Measurements from ENCODE around the gene FOXN3.

Gene FOXN3

DNA sequence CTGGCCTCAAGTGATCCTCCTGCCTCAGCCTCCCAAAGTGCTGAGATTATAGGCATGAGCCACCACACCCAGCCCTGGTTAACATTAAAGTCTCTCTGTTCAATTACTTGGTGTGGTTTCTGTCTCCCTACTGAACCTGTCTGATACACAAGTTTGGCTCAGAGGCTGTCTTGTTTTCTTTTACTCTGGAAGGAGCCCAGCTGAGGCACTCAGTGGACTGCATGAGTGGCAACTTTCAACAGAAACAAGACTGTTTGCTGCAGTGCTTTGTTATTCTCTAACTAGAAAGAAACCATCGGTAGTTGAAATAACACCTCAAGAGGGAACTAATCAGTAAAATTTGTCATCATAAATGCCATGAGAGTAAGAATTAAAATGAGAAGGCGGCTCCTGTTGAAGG is 238.7 kb downstream of the FOXN3 start:
- H3K4me3 ChIP-seq (ENCODE audit: low read length): no peak overlapping the region
- TF ChIP-seq, protein P1, sequence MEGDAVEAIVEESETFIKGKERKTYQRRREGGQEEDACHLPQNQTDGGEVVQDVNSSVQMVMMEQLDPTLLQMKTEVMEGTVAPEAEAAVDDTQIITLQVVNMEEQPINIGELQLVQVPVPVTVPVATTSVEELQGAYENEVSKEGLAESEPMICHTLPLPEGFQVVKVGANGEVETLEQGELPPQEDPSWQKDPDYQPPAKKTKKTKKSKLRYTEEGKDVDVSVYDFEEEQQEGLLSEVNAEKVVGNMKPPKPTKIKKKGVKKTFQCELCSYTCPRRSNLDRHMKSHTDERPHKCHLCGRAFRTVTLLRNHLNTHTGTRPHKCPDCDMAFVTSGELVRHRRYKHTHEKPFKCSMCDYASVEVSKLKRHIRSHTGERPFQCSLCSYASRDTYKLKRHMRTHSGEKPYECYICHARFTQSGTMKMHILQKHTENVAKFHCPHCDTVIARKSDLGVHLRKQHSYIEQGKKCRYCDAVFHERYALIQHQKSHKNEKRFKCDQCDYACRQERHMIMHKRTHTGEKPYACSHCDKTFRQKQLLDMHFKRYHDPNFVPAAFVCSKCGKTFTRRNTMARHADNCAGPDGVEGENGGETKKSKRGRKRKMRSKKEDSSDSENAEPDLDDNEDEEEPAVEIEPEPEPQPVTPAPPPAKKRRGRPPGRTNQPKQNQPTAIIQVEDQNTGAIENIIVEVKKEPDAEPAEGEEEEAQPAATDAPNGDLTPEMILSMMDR (conservative IDR thresholded peaks at IDR 0.05; ENCODE audit: low read depth, low read length): no peak
- DNase-seq (ENCODE audit: low read depth): no peak

DNA sequence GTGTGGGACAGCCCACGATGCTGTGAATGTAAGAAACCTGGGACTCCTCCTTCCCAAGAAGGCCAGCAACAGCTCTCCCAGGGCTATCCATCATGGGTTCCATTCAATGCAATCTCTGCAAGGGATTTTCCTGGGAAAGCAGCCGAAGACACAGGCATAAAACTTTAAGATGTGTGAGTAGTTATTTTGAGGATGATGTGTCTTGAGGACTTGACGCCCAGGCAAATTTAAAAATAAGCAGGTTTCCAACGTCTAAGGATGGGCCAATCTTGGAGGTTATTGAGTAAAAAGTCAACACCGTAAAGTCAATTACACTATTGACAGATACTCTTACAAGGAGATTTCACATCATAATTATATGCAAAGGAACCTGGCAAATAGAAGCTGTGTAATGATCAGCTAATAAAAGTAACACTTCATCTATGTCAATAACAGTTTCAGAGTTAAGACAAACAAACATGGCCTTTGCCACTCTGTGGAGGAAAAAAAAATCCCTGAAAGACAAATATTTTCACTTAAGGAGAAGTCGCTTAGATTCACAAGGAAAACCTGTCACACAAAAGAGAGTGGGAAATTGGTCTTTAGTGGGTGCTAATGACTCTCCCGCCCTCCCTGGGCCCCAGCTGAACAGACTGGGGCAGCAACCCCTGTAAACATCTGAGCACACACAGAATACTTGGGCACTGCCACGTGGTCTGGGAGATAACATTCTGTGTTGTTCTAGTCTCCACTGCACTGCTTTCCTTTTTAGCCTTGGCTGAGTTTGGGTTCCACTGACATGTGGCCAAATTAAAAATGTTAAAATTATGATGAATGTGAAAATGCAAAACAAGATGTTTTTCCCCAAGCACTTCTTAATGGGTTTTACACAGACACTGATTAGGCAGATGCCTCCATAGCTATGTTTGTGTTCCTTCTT is 240.9 kb downstream of the FOXN3 start:
- DNase-seq (ENCODE audit: low read depth): no peak
- TF ChIP-seq, protein P1 (conservative IDR thresholded peaks at IDR 0.05; ENCODE audit: low read depth, low read length): no peak
- H3K4me3 ChIP-seq (ENCODE audit: low read length): no peak overlapping the region

DNA sequence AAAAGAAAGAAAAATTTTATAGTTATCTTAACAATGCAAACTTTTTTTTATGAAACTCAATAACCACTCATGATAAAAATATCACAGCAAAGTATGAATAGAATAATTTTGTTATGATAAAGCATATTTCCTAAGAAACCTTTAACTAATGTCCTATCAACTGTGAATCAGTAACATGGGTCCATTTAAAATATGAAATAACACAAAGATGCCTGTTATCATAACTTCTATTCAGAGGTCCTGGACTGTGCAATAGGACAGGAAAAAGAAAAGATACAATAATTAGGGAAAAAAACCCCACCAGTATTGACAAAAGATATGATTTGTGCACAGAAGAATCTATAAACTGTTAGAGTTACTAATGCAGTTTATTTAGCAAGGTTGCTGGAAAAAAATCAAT is 245.4 kb downstream of the FOXN3 start:
- no peak overlapping the region for H3K4me3 ChIP-seq (ENCODE audit: low read length)
- TF ChIP-seq, protein P1 (conservative IDR thresholded peaks at IDR 0.05; ENCODE audit: low read depth, low read length): no peak
- no peak for DNase-seq (ENCODE audit: low read depth)

DNA sequence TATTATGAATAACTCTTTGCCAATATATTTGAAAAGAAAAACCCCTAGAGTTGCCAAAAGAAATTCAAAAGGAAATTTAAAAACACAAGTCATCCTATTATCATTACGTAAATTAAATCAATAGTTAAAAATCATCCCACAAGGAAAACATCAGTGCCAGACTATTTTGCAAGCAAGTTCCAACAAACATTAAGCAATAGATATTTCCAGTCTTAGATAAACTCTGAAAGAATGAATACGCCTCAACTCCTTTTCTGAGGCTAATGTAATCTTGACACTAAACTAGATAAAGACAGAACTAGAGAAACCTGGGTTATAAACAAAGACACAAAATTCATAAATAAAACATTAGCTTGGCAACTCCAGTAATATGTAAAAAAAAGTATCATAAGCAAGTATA is 245.9 kb downstream of the FOXN3 start:
- H3K4me3 ChIP-seq (ENCODE audit: low read length): no peak overlapping the region
- no peak for DNase-seq (ENCODE audit: low read depth)
- TF ChIP-seq, protein P1 (conservative IDR thresholded peaks at IDR 0.05; ENCODE audit: low read depth, low read length): no peak

DNA sequence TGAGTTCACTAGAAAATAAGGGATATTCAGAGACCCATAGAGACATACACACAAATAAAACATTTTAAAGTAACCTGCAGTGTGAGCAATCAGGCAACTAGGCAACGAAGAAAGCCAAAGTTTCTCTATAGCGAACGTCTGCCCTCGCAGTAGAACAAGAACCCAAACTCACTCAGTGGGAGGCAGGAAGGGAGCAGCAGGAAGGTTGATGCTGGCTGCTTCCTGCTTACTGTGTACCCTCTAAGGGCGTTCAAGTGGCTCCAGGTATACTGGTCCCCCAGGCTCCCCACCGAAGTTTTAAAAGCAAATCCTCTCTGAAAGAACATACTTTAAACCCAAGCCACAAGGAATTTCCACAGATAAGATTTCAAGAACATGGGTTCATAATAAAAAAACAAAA is 249.3 kb downstream of the FOXN3 start:
- H3K4me3 ChIP-seq (ENCODE audit: low read length): no peak overlapping the region
- TF ChIP-seq, protein P1 (conservative IDR thresholded peaks at IDR 0.05; ENCODE audit: low read depth, low read length): no peak
- DNase-seq (ENCODE audit: low read depth): no peak

DNA sequence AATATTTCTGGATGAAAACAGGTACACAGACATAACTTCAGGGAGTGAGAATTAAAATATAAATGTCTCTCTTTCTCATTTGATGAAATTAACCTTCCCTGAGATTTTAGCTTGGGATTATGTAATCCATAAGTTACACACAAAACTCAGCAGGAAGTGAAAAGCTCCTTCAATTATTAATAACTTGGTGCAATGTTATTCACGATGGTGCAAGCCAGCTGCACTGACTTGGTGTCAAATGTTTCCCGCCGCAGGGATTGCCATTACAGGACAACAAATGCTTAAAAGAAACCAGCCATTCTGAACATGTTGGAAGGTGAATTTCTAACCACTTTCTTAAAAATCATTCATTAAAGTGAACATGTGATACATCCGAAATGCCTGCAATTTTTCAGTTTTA is 250.4 kb downstream of the FOXN3 start:
- no peak for DNase-seq (ENCODE audit: low read depth)
- TF ChIP-seq, protein P1 (conservative IDR thresholded peaks at IDR 0.05; ENCODE audit: low read depth, low read length): no peak
- H3K4me3 ChIP-seq (ENCODE audit: low read length): no peak overlapping the region

Measured in retinal pigment epithelial cell (primary cell).